Endothelial cell of umbilical vein (primary cell): ENCODE measurements around the gene REPIN1. TPM values are rescaled to one million over a fixed set of nuclear protein-coding genes. Genes with fewer than 3 reads are reported as not detected.

Experiments
- BruUV-seq: library from RNA; stranded (reverse); fragments of 400-500 nt; replicated peaks from 2 replicates; lab custom pipeline; 2021; lab: Mats Ljungman, UMichigan
- CTCF ChIA-PET: fragments of 300-600, 350-600 bp; sonication (Branson Sonifier 250); formaldehyde crosslinking; loops from one replicate; lab custom pipeline; 2021; ENCODE audit warnings: antibody characterized with exemption, inconsistent platforms; lab: Charles Lee
- POLR2A ChIA-PET: fragments of 300-600, 350-600 bp; sonication (Branson Sonifier 250); formaldehyde crosslinking; loops from one replicate; lab custom pipeline; 2021; ENCODE audit warnings: antibody characterized with exemption, inconsistent platforms; lab: Charles Lee
- DNase-seq: peaks from one replicate; pipeline ENCODE4 v3.0.0-alpha.2; 2011; ENCODE audit warnings: low read depth, low spot score
- FAIRE-seq: peaks from 2 replicates; lab custom pipeline; 2011; peaks lifted over from hg19 to GRCh38; lab: Jason Lieb, UNC
- H2AFZ ChIP-seq: 2 replicates; pipeline ENCODE4 v1.6.0; 2012; ENCODE audit warnings: low read depth, low read length, control low read depth, inconsistent platforms
- H3K27ac ChIP-seq: 2 replicates; pipeline ENCODE4 v1.5.1; 2011; ENCODE audit warnings: low read depth, mild to moderate bottlenecking, control low read depth, low read length, moderate library complexity; ENCODE audit not compliant: insufficient read depth
- H3K27me3 ChIP-seq, 2 experiments: 2 replicates each; pipeline versions ENCODE4 v1.6.0 to v1.6.1; 2011; ENCODE audit warnings: low read length in 2 of 2, mixed read lengths in 1 of 2; ENCODE audit not compliant: control insufficient read depth in 2 of 2, insufficient read depth in 2 of 2
- H3K36me3 ChIP-seq, 2 experiments: 2 replicates in 1 of 2; 3 replicates in 1 of 2; pipeline ENCODE4 v1.5.1; 2011; ENCODE audit warnings: low read length in 2 of 2, mild to moderate bottlenecking in 1 of 2, moderate library complexity in 1 of 2; ENCODE audit not compliant: control insufficient read depth in 2 of 2, insufficient read depth in 2 of 2; ENCODE audit errors: extremely low read depth in 1 of 2
- H3K4me1 ChIP-seq: 3 replicates; pipeline ENCODE4 v1.5.1; 2011; ENCODE audit warnings: mild to moderate bottlenecking, low read length; ENCODE audit not compliant: control insufficient read depth, insufficient read depth; ENCODE audit errors: extremely low read depth
- H3K4me2 ChIP-seq: 2 replicates; pipeline ENCODE4 v1.6.1; 2011; ENCODE audit warnings: low read length, control low read depth, mixed read lengths; ENCODE audit not compliant: insufficient read depth
- H3K4me3 ChIP-seq, 3 experiments: fragments of 200-600 bp in 1 of 3; sonication (generic), shearing (Covaris generic) in 1 of 3; replicated peaks in 1 of 3; 2 replicates each; pipeline ENCODE4 v1.5.1; 2011 to 2016; ENCODE audit warnings: control low read depth in 3 of 3, low read length in 3 of 3, mild to moderate bottlenecking in 2 of 3, inconsistent platforms in 1 of 3, low read depth in 1 of 3, moderate library complexity in 1 of 3; ENCODE audit not compliant: insufficient read depth in 1 of 3
- H3K79me2 ChIP-seq: 2 replicates; pipeline ENCODE4 v1.6.0; 2012; ENCODE audit warnings: low read length, inconsistent platforms; ENCODE audit not compliant: control insufficient read depth, insufficient read depth
- H3K9ac ChIP-seq: replicated peaks from 2 replicates; pipeline ENCODE3; 2011; ENCODE audit warnings: low read length, control low read depth; ENCODE audit not compliant: insufficient read depth; ENCODE audit errors: extremely low read depth
- H3K9me1 ChIP-seq: replicated peaks from 3 replicates; pipeline ENCODE4 v1.6.0; 2011; ENCODE audit warnings: mild to moderate bottlenecking, low read length; ENCODE audit not compliant: control insufficient read depth, insufficient read depth; ENCODE audit errors: extremely low read depth
- H3K9me3 ChIP-seq: replicated peaks from 2 replicates; pipeline ENCODE4 v1.5.1; 2012; ENCODE audit warnings: low read length, inconsistent platforms; ENCODE audit not compliant: control insufficient read depth, insufficient read depth
- H4K20me1 ChIP-seq: replicated peaks from 2 replicates; pipeline ENCODE3; 2011; ENCODE audit warnings: mild to moderate bottlenecking, low read length; ENCODE audit not compliant: control insufficient read depth, insufficient read depth; ENCODE audit errors: extremely low read depth
- EZH2 ChIP-seq: IDR thresholded peaks from 2 replicates; pipeline ENCODE4 v1.6.1; 2012; ENCODE audit warnings: borderline replicate concordance, low read depth, mild to moderate bottlenecking, moderate library complexity, low read length, inconsistent platforms; ENCODE audit not compliant: severe bottlenecking
- FOS ChIP-seq: IDR thresholded peaks from 2 replicates; pipeline ENCODE4 v1.6.1; 2011; ENCODE audit warnings: mild to moderate bottlenecking, low read length, moderate library complexity, borderline replicate concordance; ENCODE audit not compliant: insufficient read depth
- GATA2 ChIP-seq: IDR thresholded peaks from 2 replicates; pipeline ENCODE4 v1.7.0; 2011; ENCODE audit warnings: low read depth, mild to moderate bottlenecking, moderate library complexity, mixed read lengths, low read length; ENCODE audit not compliant: insufficient read length, insufficient read depth
- JUN ChIP-seq: IDR thresholded peaks from 2 replicates; pipeline ENCODE4 v1.6.1; 2011; ENCODE audit warnings: borderline replicate concordance, low read depth; ENCODE audit not compliant: insufficient read length, insufficient read depth
- MAX ChIP-seq: IDR thresholded peaks from 2 replicates; pipeline ENCODE4 v1.6.1; 2011; ENCODE audit not compliant: insufficient read depth, insufficient read length
- MYC ChIP-seq: IDR thresholded peaks from one replicate; pipeline ENCODE4 v1.6.1; 2011; ENCODE audit warnings: mild to moderate bottlenecking, low read depth, low read length
- POLR2A ChIP-seq: IDR thresholded peaks from 2 replicates; pipeline ENCODE4 v1.6.1; 2012; ENCODE audit warnings: low read depth, mild to moderate bottlenecking, control low read depth, low read length
- POLR2AphosphoS5 ChIP-seq: IDR thresholded peaks from 2 replicates; pipeline ENCODE4 v1.6.1; 2012; ENCODE audit warnings: low read depth, mild to moderate bottlenecking, control low read depth, low read length, moderate library complexity; ENCODE audit not compliant: insufficient read depth
- dilution Hi-C: fragments of 300-500 bp; cut with MboI; formaldehyde crosslinking; loops from one replicate; pipeline ENCODE4 v1.15.0; 2019; ENCODE audit warnings: low sequenced_read_pairs; ENCODE audit not compliant: extremely low pct_ligation_motif_present
- intact Hi-C: fragments of 100-400 bp; cut with micrococcal nuclease; formaldehyde crosslinking; loops from one replicate; pipeline ENCODE4 v1.10.0; 2022
- polyA plus RNA-seq, 4 experiments: library from polyadenylated mRNA; depleted of rRNA in 3 of 4; stranded (reverse) in 3 of 4; unstranded in 1 of 4; fragments of >200 nt; gene quantifications; 2 replicates each; pipeline versions ENCODE4 v1.2.1 to v1.2.3, GENCODE V29; 2011 to 2012; ENCODE audit warnings: missing spikeins in 1 of 4
- total RNA-seq: library from RNA; stranded (reverse); gene quantifications from 2 replicates; pipeline ENCODE4 v1.2.3, GENCODE V29; 2021
- TF ChIP-seq, protein P1 (sequence below), 2 donors: IDR thresholded peaks; 1 replicate in 1 of 2; 2 replicates in 1 of 2; pipeline ENCODE4 v1.5.1; 2011; ENCODE audit warnings: low read length in 2 of 2, mild to moderate bottlenecking in 2 of 2, moderate library complexity in 2 of 2, control low read depth in 1 of 2, inconsistent platforms in 1 of 2, low read depth in 1 of 2; ENCODE audit not compliant: insufficient read depth in 1 of 2; ENCODE audit errors: extremely low read depth in 1 of 2

Gene REPIN1
- total and polyA plus RNA-seq, 2 donors (not counting 3 experiments of a cell fraction or from before 2014, with no cell fraction given), result 108 to 140 TPM

DNA sequence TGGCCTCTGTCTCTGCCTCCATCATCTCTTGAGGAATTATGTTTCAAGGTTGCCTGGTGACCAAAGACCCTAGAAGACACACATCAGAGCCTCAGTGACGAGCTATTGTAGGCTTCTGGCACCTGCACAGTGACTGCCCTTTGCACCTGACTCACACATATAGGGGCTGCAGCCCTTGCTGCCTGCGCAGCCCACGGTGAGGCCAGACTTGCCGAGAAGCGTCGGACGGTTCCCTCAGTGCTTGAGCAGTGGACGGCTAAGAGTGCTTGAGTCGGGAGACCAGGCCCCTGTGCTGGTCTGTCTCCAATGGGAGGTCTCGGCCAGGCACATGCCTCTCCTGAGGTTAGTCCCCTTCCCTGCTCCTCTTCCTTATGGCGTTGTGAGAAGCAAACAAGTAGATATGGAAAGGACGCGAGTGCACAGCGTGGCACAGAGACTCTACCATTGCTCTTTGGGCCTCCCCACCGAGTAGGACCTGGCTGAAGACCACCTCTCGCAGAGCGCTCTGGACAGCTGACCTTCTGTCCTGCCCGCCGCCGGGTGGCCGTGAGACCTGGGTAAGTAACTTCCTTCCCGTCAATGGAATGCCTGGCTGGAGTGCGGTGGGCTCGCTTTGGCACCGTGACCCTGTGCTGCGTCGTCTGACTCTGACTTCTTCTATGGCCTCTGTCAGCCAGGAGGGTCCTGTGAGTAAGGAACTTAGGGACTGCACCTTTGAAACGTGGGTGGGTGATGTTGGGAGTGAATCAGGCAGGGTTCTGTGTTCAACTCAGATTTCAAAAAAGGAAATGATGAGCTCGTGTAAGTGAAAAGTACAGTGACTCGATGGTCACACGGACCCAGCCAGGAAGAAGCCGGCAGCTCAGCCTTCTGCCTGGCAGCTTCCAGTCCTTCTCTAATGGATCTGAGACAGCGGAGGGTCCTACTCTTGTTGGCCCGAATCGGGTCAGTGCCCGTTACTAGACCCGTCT lies 44.2 kb downstream of the REPIN1 start:
- no peaks in the 10 kb centered on the region for H3K27me3 ChIP-seq
- intact Hi-C loops (no loop called here), dilution Hi-C loops (no loop called here)
- H4K20me1 ChIP-seq, result no peaks in the 10 kb centered on the region
- no peak for FAIRE-seq
- no peak overlapping the region for H3K9ac ChIP-seq
- no peak overlapping the region for H3K4me3 ChIP-seq
- H3K4me1 ChIP-seq, result no peaks in the 10 kb centered on the region
- no peak overlapping the region for H3K27ac ChIP-seq
- H2AFZ ChIP-seq, result no peak overlapping the region
- no peaks in the 10 kb centered on the region for H3K79me2 ChIP-seq
- TF ChIP-seq EZH2 (no peak), MAX (no peak), GATA2 (no peak), POLR2AphosphoS5 (no peak), POLR2A (no peak), JUN (no peak), MYC (no peak), FOS (no peak)
- TF ChIP-seq, protein P1, sequence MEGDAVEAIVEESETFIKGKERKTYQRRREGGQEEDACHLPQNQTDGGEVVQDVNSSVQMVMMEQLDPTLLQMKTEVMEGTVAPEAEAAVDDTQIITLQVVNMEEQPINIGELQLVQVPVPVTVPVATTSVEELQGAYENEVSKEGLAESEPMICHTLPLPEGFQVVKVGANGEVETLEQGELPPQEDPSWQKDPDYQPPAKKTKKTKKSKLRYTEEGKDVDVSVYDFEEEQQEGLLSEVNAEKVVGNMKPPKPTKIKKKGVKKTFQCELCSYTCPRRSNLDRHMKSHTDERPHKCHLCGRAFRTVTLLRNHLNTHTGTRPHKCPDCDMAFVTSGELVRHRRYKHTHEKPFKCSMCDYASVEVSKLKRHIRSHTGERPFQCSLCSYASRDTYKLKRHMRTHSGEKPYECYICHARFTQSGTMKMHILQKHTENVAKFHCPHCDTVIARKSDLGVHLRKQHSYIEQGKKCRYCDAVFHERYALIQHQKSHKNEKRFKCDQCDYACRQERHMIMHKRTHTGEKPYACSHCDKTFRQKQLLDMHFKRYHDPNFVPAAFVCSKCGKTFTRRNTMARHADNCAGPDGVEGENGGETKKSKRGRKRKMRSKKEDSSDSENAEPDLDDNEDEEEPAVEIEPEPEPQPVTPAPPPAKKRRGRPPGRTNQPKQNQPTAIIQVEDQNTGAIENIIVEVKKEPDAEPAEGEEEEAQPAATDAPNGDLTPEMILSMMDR (IDR thresholded peaks at IDR 0.05; ENCODE audit: extremely low read depth in 1 of 2, insufficient read depth in 1 of 2, low read depth in 1 of 2, low read length in 2 of 2), result no peak
- H3K4me2 ChIP-seq, result no peak overlapping the region
- no TSS peak for BruUV-seq
- H3K9me1 ChIP-seq, result no peaks in the 10 kb centered on the region
- H3K36me3 ChIP-seq, result no peaks in the 10 kb centered on the region
- DNase-seq, result no peak
- CTCF ChIA-PET, result no interaction called here
- H3K9me3 ChIP-seq, result no peaks in the 10 kb centered on the region
- POLR2A ChIA-PET, result no interaction called here
